Measurements from ENCODE around the gene PPP2R2C. TPM values are rescaled to one million over a fixed set of nuclear protein-coding genes. Genes with fewer than 3 reads are reported as not detected.

Gene PPP2R2C
- total and polyA plus RNA-seq, 11 donors = 0.22 to 20.0 (median 6.8) TPM

GRCh38 chr4:6322067-6322760 is 150.2 kb downstream of the PPP2R2C start:
- peak in 1 of 5 donors; percentile 40 for DNase-seq
- peaks cover 0 to 7% (median 0%) of the 10 kb centered on the region in 12 donors for H3K9me3 ChIP-seq
- H3K27ac ChIP-seq = no peak overlapping the region
- 88 to 92% (median 91%) methylated on average over 21 to 23 of the region's 23 CpGs for WGBS, 4 donors
- H3K27me3 ChIP-seq = no peaks in the 10 kb centered on the region
- peaks cover 0 to 10% (median 1%) of the 10 kb centered on the region in 12 donors for H3K4me1 ChIP-seq
- TF ChIP-seq POLR2A (IDR thresholded peaks at IDR 0.05) (no peak), CTCF (IDR thresholded peaks at IDR 0.05) (no peak)
- no peaks in the 10 kb centered on the region for H3K36me3 ChIP-seq
- intact Hi-C loops (cut with DNase I) = no loop called here
- no peak overlapping the region for H3K4me3 ChIP-seq
- ATAC-seq = no peak

DNA sequence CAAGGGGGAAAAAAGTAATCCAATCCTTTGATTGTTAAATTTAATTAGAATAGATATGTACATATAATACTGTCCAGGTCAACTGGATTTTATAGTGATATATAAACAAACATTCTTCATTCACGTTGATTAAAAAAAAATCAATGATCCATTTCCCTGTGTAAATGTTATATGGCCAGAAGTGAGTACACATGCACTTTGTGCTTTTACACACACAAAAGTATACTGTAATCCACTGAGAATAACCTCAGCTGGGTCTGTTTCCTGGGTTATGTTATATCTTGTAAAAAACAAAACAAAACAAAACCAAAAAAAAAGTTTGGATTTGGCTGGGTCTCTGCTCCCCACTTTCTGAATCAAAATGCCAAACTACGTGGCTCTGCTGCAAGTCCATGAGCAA is 151.1 kb downstream of the PPP2R2C start:
- peaks cover 0 to 10% (median 1%) of the 10 kb centered on the region in 12 donors for H3K4me1 ChIP-seq
- TF ChIP-seq POLR2A (IDR thresholded peaks at IDR 0.05) = no peak
- TF ChIP-seq CTCF (IDR thresholded peaks at IDR 0.05) = no peak
- H3K27me3 ChIP-seq = no peaks in the 10 kb centered on the region
- DNase-seq = no peak
- peaks cover 0 to 7% (median 0%) of the 10 kb centered on the region in 12 donors for H3K9me3 ChIP-seq
- intact Hi-C loops (cut with DNase I) = no loop called here
- 86 to 94% (median 90%) methylated on average over 2 of the region's 2 CpGs for WGBS, 4 donors
- no peaks in the 10 kb centered on the region for H3K36me3 ChIP-seq
- no peak for ATAC-seq
- no peak overlapping the region for H3K27ac ChIP-seq
- no peak overlapping the region for H3K4me3 ChIP-seq

DNA sequence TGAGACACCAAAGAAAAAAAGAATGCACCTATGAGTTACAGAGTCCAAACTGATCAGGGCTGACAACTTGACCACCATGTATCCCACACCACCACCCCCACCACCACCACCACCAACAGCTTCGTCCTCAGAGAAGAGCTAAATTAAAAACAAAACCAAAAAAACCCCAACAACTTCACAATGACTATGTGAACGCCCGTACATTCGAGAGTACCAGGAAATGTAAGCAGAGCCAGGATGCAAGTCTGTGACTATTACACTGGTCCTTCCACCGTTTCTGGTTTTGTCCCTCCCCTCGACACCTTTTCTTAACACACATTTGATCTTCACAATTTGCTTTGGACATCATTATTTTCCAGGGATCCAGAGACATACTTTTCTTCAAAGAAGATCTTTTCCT is 151.8 kb downstream of the PPP2R2C start:
- no peak overlapping the region for H3K4me3 ChIP-seq
- H3K36me3 ChIP-seq = no peaks in the 10 kb centered on the region
- 85 to 92% (median 89%) methylated on average over 6 of the region's 6 CpGs for WGBS, 4 donors
- ATAC-seq (no peak), DNase-seq (no peak)
- H3K27me3 ChIP-seq = no peaks in the 10 kb centered on the region
- H3K4me1 ChIP-seq = peaks cover 0 to 9% (median under 1%) of the 10 kb centered on the region in 12 donors
- H3K9me3 ChIP-seq = peaks cover 0 to 7% (median 0%) of the 10 kb centered on the region in 12 donors
- no peak overlapping the region for H3K27ac ChIP-seq
- TF ChIP-seq POLR2A (IDR thresholded peaks at IDR 0.05) (no peak), CTCF (IDR thresholded peaks at IDR 0.05) (no peak)
- intact Hi-C loops (cut with DNase I) = no loop called here

GRCh38 chr4:6319530-6320150 is 152.8 kb downstream of the PPP2R2C start:
- intact Hi-C loops (cut with DNase I) = no loop called here
- no peak overlapping the region for H3K27ac ChIP-seq
- no peak for TF ChIP-seq POLR2A (IDR thresholded peaks at IDR 0.05)
- TF ChIP-seq CTCF (IDR thresholded peaks at IDR 0.05) = no peak
- peak in 1 of 5 donors; percentile 21 for DNase-seq
- 84 to 91% (median 86%) methylated on average over 11 to 12 of the region's 12 CpGs for WGBS, 4 donors
- no peaks in the 10 kb centered on the region for H3K27me3 ChIP-seq
- ATAC-seq = no peak
- peaks cover 0 to 5% (median 0%) of the 10 kb centered on the region in 12 donors for H3K4me1 ChIP-seq
- peaks cover 0 to 7% (median 0%) of the 10 kb centered on the region in 12 donors for H3K9me3 ChIP-seq
- H3K4me3 ChIP-seq = no peak overlapping the region
- no peaks in the 10 kb centered on the region for H3K36me3 ChIP-seq

Data from heart left ventricle (tissue), 16 donors.